SK-N-DZ (cell line): ENCODE results near the gene NEU2. TPM values are rescaled to one million over a fixed set of nuclear protein-coding genes. Genes with fewer than 3 reads are reported as not detected.

Experiments used
- DNase-seq: peaks from one replicate; pipeline ENCODE4 v3.0.0-alpha.2; 2015; ENCODE audit warnings: low spot score
- polyA plus RNA-seq, 2 experiments: library from polyadenylated mRNA; depleted of rRNA; stranded (reverse); fragments of >200 nt; gene quantifications; 2 replicates each; pipeline ENCODE4 v1.2.3, GENCODE V29; 2014

Gene NEU2
- not detected in 2 replicates for polyA plus RNA-seq (2014; cell fraction: cytosol; rRNA removed)
- not detected in 2 replicates for polyA plus RNA-seq (2014; cell fraction: nucleus; rRNA removed)

GRCh38 chr2:233032551-233033320, at the start of gene NEU2:
TSS of gene NEU2 (plus strand) at chr2:233032672. CDS start at chr2:233032672, 0 bp downstream.
- DNase-seq, result no peak

- no peak for DNase-seq
These were observed 49.4 kb upstream of the NEU2 start for GRCh38 chr2:232982926-232983668.

- DNase-seq, result no peak
These were observed 48.8 kb upstream of the NEU2 start for GRCh38 chr2:232983669-232984140.

- no peak for DNase-seq
These were observed 47.8 kb upstream of the NEU2 start for GRCh38 chr2:232984451-232985207.

DNA sequence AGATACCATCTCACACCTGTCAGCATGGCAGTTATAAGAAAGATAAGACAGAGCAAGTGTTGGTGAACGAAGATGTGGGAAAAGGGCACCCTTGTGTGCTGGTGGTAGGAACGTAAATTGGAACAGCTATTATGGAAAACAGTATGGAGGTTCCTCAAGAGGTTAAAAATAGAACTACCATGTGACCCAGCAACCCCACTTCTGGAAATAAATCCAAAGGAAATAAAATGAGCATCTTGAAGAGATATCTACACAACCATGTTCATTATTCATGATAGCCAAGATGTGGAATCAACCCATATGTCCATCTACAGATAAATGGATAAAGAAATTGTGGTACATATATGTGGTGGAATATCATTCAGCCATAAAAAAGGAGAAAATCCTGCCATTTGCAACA, 46.3 kb upstream of the NEU2 start:
- no peak for DNase-seq

- no peak for DNase-seq
These were observed 39.1 kb upstream of the NEU2 start for GRCh38 chr2:232993231-232993821.

- no peak for DNase-seq
These were observed 38.0 kb upstream of the NEU2 start for GRCh38 chr2:232994446-232994845.

- DNase-seq, result no peak
These were observed 34.5 kb upstream of the NEU2 start for GRCh38 chr2:232997749-232998665.

GRCh38 chr2:232998666-232998985, 33.8 kb upstream of the NEU2 start:
- no peak for DNase-seq

DNA sequence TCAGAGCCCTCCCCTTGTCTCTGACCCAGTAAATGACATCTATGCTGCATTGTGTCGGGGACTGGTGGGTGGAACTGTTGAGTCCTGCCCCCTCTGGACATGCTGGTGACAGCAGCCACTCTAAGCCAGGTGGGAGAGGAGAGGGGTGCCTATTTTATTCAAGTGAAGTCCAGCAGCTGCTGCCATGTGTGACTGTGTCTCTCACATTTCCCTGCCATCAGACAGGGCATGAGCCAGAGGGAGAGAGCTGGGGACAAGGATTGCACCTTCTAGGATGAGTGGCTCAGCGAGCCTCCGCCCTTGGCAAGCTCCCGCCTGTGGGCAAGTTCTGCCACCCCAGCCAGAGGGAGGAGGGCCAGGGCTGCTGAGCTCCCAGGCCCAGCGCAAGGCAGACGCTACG, 33.1 kb upstream of the NEU2 start:
- DNase-seq, result no peak

DNA sequence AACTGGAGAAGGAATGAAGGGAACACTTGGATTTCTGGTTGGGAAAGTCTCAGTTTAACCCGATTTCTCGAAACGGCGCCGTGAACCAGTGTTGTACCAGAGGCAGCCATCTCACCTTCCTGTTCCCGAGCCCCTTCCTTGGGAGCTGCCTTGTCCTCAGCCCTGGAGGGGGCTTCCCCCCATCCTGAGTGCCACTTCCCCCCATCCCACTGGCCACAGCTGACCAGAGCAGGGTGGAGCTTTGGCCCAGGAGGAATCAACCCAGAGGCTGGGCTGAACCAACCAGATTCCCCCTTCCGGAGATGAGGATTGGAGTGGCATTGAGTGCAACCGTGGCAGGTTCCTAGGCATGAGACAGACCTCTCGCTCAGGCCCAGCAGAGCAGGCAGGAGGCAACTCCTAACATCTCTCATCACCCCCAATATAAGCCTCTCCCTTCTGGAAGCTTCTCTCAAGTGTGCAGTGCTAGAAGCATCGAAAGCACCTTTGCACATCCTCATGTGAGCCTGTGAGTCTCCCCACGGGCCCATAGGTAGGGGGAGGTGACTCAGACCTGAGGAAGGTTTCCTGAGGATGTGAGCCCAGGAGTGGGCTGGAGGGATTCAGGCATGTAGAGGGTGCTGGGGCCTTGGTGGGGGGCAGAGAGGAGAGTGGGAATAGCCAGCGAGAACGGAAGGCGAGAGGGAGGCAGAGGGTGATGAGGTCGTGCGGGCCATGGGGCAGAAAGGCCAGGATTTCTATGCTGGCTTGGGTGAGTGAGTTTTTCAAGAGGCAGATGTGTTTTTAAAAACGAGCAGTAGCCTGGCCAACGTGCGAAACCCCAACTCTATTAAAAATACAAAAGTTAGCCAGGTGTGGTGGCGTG, 31.4 kb upstream of the NEU2 start:
- DNase-seq, result no peak

- no peak for DNase-seq
These were observed 29.4 kb upstream of the NEU2 start for GRCh38 chr2:233002829-233003657.

DNA sequence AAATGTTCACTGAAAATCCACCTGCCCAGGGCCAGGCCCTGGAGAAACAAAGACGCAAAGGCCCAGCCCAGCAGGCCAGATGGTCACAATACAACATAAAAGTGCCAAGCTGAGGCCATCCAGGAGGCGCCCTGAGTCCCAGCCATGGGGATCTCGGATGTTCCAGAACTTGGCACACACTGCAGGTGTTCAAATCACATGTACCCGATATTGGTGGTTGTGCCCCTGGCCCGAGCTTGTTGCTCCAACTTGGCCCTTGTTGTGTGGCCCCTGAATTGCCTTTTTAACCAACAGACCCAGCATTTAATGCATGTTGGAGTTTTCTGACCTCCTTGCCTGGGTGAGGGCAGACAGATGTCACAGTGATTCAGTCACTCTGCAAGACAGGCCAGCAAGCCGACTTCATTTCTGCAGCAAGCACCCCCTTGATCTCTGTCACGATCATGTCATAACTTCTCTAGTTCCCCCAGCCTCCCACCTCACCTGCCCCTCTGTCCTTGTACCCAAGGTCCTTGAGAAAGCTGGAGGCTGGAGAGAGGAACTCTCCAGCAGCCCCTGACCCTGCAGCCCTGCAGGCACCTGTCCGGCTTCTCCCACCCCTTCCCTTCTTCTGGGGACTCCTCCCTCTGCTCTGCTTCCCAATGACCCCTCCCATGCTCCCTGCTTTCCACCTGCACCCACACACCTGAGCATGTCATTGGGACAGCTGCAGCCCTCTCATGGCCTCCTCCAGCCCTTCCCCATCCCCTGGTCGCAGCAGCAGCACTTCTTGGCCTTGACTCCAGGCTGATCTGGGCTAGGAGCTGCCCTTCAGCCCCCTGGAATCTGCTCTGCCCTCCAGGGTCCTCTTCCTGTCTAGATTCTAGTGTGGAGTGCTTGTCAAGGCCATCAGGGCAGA, 28.6 kb upstream of the NEU2 start:
- no peak for DNase-seq

DNA sequence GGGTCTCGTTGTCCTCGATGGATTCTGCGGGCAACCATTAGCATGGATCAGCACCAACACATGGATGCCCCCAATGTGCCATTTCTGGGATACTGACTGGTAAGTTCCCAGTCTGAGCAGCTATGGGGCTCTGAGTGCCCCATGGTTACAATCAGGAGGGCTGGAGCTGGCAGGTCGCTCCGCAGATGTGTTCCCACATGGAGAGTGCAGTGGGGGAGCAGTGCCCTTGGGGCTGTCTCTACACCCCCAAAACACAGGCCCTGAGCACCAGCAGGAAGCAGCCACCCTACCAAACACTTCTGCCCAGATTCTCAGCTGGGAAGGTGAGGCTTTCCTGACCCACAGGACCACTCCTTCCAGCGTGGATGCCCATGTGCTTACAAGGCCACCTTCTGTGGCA, 27.4 kb upstream of the NEU2 start:
- DNase-seq, result no peak

- DNase-seq, result no peak
These were observed 25.8 kb upstream of the NEU2 start for GRCh38 chr2:233006648-233007047.

DNA sequence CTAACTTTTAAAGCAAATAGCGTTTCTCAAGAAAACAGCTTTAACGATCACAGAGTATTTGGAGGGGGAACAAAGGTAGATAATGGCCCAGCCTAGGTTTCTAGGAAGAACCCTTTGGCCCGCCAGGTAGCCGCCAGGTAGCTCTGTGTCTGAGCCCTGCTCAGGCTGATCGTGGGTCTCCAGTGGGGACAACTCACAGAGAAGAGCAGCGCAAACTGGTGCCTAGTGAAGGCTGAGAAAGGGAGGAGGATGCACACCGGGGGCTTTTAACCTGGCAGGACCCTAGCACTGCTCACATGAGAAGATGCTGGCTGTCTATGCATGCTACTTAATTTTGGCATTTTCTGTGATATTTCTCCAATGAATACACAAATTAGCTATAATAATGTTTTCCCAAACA, 25.2 kb upstream of the NEU2 start:
- DNase-seq, result no peak

DNA sequence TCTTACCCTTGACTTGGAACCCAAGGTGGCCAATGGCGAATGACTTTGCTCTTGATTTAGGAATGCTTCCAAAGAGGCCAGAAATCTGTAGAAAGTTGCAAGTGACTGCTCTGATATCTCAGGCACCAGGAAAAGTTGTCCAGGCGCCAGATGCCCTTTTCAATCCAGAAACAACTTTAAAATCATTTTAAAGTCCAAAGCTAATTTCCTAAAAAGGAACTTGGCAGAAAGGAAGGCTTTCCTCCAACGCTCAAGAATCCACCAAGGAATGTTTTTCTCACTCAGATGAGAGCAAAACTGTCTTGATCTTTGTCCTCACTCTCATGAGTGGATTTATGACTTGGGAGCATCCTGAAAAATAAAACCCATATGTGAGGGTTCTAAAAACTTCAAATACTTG, 24.7 kb upstream of the NEU2 start:
- no peak for DNase-seq

DNA sequence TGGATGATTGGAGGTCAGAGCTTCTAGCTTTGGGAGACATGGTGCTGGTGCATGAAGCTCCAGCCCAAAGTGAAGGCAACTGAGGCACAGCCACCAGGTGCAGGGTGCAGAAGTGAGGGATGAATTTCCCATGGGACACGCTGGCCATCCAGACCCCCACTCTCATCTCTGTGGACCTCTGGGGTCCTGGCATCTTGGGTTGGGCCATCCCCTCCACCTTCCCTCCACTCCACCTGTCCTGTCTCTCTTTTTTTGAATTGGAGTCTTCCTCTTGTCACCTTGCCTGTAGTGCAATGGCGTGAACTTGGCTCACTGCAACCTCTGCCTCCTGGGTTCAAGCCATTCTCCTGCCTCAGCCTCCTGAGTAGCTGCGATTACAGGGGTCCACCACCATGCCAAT, 22.8 kb upstream of the NEU2 start:
- DNase-seq, result no peak
